GM12878 (cell line): Measurements from ENCODE around the gene F12. TPM values are rescaled to one million over a fixed set of nuclear protein-coding genes. Genes with fewer than 3 reads are reported as not detected.
A peak's percentile ranks its signal among the peaks of the same experiment; 100 is the strongest.

Experiments
- ATAC-seq: fragments of 200-7000 bp; cut with Tn5 transposase; 3 replicates; pipeline ENCODE4 v1.9.1; 2020; ENCODE audit warnings: mild to moderate bottlenecking, moderate library complexity
- BruUV-seq: library from RNA; stranded (reverse); fragments of 400-500 nt; replicated peaks from 2 replicates; lab custom pipeline; 2021; lab: Mats Ljungman, UMichigan
- CTCF ChIA-PET: fragments of 300-600 bp; sonication (Branson Sonifier 250); formaldehyde crosslinking; extraction: SDS; loops from one replicate; lab custom pipeline; 2021; ENCODE audit warnings: inconsistent platforms; lab: Yijun Ruan, JAX
- POLR2A ChIA-PET: fragments of 350-600 bp; formaldehyde crosslinking; extraction: SDS; loops from one replicate; lab custom pipeline; 2021; ENCODE audit warnings: inconsistent platforms; lab: Charles Lee
- RAD21 ChIA-PET: fragments of 300-600 bp; sonication (Branson Sonifier 250); formaldehyde crosslinking; loops from one replicate; lab custom pipeline; 2023; ENCODE audit warnings: antibody characterized with exemption; ENCODE audit not compliant: unreplicated experiment; lab: Charles Lee
- SMC1A ChIA-PET: fragments of 300-600 bp; sonication (Branson Sonifier 250); formaldehyde crosslinking; loops from one replicate; lab custom pipeline; 2023; ENCODE audit not compliant: unreplicated experiment, uncharacterized antibody; lab: Charles Lee
- DNase-seq: peaks from one replicate; pipeline ENCODE4 v3.0.0-alpha.2; 2011; ENCODE audit warnings: low read depth, low spot score
- FAIRE-seq: peaks from 3 replicates; lab custom pipeline; 2011; peaks lifted over from hg19 to GRCh38; lab: Jason Lieb, UNC
- H2AFZ ChIP-seq: 2 replicates; pipeline ENCODE4 v1.6.0; 2011; ENCODE audit warnings: low read depth, low read length, control low read depth; ENCODE audit not compliant: control insufficient read depth
- H3K27ac ChIP-seq: 2 replicates; pipeline ENCODE4 v1.5.1; 2011; ENCODE audit warnings: control low read depth; ENCODE audit not compliant: control insufficient read depth, insufficient read depth
- H3K27me3 ChIP-seq, 2 experiments: replicated peaks in 1 of 2; 2 replicates each; pipeline versions ENCODE4 v1.6.0 to v1.6.1; 2011; ENCODE audit warnings: low read length in 1 of 2; ENCODE audit not compliant: control insufficient read depth in 2 of 2, insufficient read depth in 2 of 2
- H3K36me3 ChIP-seq, 2 experiments: 2 replicates each; pipeline ENCODE4 v1.5.1; 2011; ENCODE audit warnings: low read length in 1 of 2; ENCODE audit not compliant: control insufficient read depth in 2 of 2, insufficient read depth in 2 of 2
- H3K4me1 ChIP-seq: 2 replicates; pipeline ENCODE4 v1.6.1; 2011; ENCODE audit warnings: mild to moderate bottlenecking, low read length, moderate library complexity, mixed read lengths; ENCODE audit not compliant: control insufficient read depth, insufficient read depth
- H3K4me2 ChIP-seq: 2 replicates; pipeline ENCODE4 v1.6.0; 2011; ENCODE audit warnings: control low read depth; ENCODE audit not compliant: control insufficient read depth, insufficient read depth
- H3K4me3 ChIP-seq: fragments of 200-600 bp; sonication (generic); 2 replicates; pipeline ENCODE4 v1.5.1; 2016
- H3K79me2 ChIP-seq: 2 replicates; pipeline ENCODE4 v1.6.0; 2011; ENCODE audit warnings: low read length; ENCODE audit not compliant: control insufficient read depth, insufficient read depth
- H3K9ac ChIP-seq: 2 replicates; pipeline ENCODE4 v1.8.0; 2011; ENCODE audit warnings: low read length, control low read depth, mixed read lengths; ENCODE audit not compliant: control insufficient read depth, insufficient read depth
- H3K9me3 ChIP-seq: replicated peaks from 3 replicates; pipeline ENCODE4 v1.5.1; 2011; ENCODE audit warnings: mild to moderate bottlenecking, low read length; ENCODE audit not compliant: control insufficient read depth, insufficient read depth
- H4K20me1 ChIP-seq: 2 replicates; pipeline ENCODE4 v1.6.0; 2011; ENCODE audit not compliant: control insufficient read depth, insufficient read depth
- BCL3 ChIP-seq: IDR thresholded peaks from 2 replicates; pipeline ENCODE4 v1.6.1; 2011; ENCODE audit warnings: borderline replicate concordance, low read depth, mild to moderate bottlenecking, moderate library complexity, low read length; ENCODE audit not compliant: insufficient read depth, poor library complexity, severe bottlenecking
- EED ChIP-seq: sonication (generic); IDR thresholded peaks from 2 replicates; pipeline ENCODE4 v1.6.1; 2016; ENCODE audit warnings: antibody characterized with exemption, low read depth
- EGR1 ChIP-seq, 2 experiments: IDR thresholded peaks; 1 replicate in 1 of 2; 2 replicates in 1 of 2; pipeline ENCODE4 v1.6.1; 2011 to 2012; ENCODE audit warnings: low read depth in 2 of 2, low read length in 2 of 2, borderline replicate concordance in 1 of 2, mild to moderate bottlenecking in 1 of 2, moderate library complexity in 1 of 2
- EP300 ChIP-seq, 2 experiments: fragments of 150-350 bp in 1 of 2; IDR thresholded peaks; 2 replicates each; pipeline ENCODE4 v1.6.1; 2011 to 2012; ENCODE audit warnings: low read depth in 2 of 2, low read length in 2 of 2, borderline replicate concordance in 1 of 2, improper control_type of control experiment in 1 of 2, inconsistent platforms in 1 of 2; ENCODE audit not compliant: control insufficient read depth in 1 of 2
- HDAC6 ChIP-seq: fragments of 200-600 bp; sonication (generic); IDR thresholded peaks from one replicate; pipeline ENCODE4 v1.8.0; 2017; ENCODE audit warnings: antibody characterized with exemption; ENCODE audit not compliant: unreplicated experiment
- IRF4 ChIP-seq: IDR thresholded peaks from 2 replicates; pipeline ENCODE4 v1.6.1; 2011; ENCODE audit warnings: low read depth, low read length
- MTA2 ChIP-seq: fragments of 450-650 bp; IDR thresholded peaks from 2 replicates; pipeline ENCODE4 v1.6.1; 2016; ENCODE audit warnings: low read depth, mild to moderate bottlenecking, moderate library complexity
- MYC ChIP-seq: IDR thresholded peaks from 2 replicates; pipeline ENCODE4 v1.6.1; 2011; ENCODE audit warnings: mild to moderate bottlenecking, low read length, moderate library complexity, inconsistent platforms; ENCODE audit not compliant: insufficient read depth, insufficient replicate concordance, insufficient read length, severe bottlenecking
- NBN ChIP-seq: fragments of 450-650 bp; IDR thresholded peaks from 2 replicates; pipeline ENCODE4 v1.6.1; 2016
- RAD51 ChIP-seq: fragments of 450-650 bp; IDR thresholded peaks from 2 replicates; pipeline ENCODE4 v1.6.1; 2016; ENCODE audit warnings: moderate library complexity, mild to moderate bottlenecking, inconsistent platforms
- SMARCA5 ChIP-seq: fragments of 450-650 bp; IDR thresholded peaks from 2 replicates; pipeline ENCODE4 v1.6.1; 2017; ENCODE audit warnings: mild to moderate bottlenecking
- TCF3 ChIP-seq: IDR thresholded peaks from 2 replicates; pipeline ENCODE4 v1.6.1; 2012; ENCODE audit warnings: low read depth, mild to moderate bottlenecking, low read length, borderline replicate concordance; ENCODE audit not compliant: insufficient read depth
- ZNF274 ChIP-seq: IDR thresholded peaks from one replicate; pipeline ENCODE4 v1.8.0; 2011; ENCODE audit not compliant: insufficient read length, insufficient read depth
- WGBS: methylation state at CpG from one replicate; pipeline ENCODE4 v1.1.6; 2016; ENCODE audit warnings: low lambda C conversion rate; ENCODE audit not compliant: insufficient replicate concordance, insufficient coverage; ENCODE audit errors: missing lambda C conversion rate; 5-methylcytosine and 5-hydroxymethylcytosine counted together
- in situ Hi-C: fragments of 300-500 bp; cut with MboI; formaldehyde crosslinking; loops from 9 replicates; pipeline ENCODE4 v1.14.3; 2018; ENCODE audit warnings: mixed read lengths
- intact Hi-C: fragments of 100-400 bp; cut with micrococcal nuclease; formaldehyde crosslinking; loops from one replicate; pipeline ENCODE4 v1.14.2; 2022; ENCODE audit not compliant: unreplicated experiment
- polyA plus RNA-seq, 11 experiments: library from polyadenylated mRNA; depleted of rRNA in 4 of 11; unstranded in 6 of 11; stranded (reverse) in 5 of 11; fragments of >200 nt; fragmentation: Nextera tagmentation in 4 of 11; fragmentation: Illumina TruSeq in 1 of 11; extraction: Ambion mirVana in 4 of 11; extraction: Trizol in 1 of 11; gene quantifications; 1 replicate in 1 of 11; 2 replicates in 10 of 11; pipeline versions ENCODE4 v1.2.1 to v1.2.3, GENCODE V29; 2011 to 2016; ENCODE audit warnings: inconsistent platforms in 2 of 11, missing spikeins in 2 of 11, low read depth in 1 of 11
- total RNA-seq, 4 experiments: library from RNA; depleted of rRNA in 3 of 4; stranded (reverse); fragments of >200 nt in 3 of 4; fragmentation: Illumina TruSeq in 1 of 4; extraction: Trizol in 1 of 4; gene quantifications; 2 replicates each; pipeline versions ENCODE4 v1.2.1 to v1.2.3, GENCODE V29; 2013 to 2021

Gene F12
- total and polyA plus RNA-seq, 10 of the 15 experiments (the other 5 are each of a cell fraction or from before 2014, with no cell fraction given) = 0.25 to 11.3 (median 5.5) TPM

- no peak for TF ChIP-seq MYC
- TF ChIP-seq NBN = no peak
- no peak for TF ChIP-seq EP300 (IDR thresholded peaks at IDR 0.05; ENCODE audit: borderline replicate concordance in 1 of 2, control insufficient read depth in 1 of 2, low read depth in 2 of 2, low read length in 2 of 2)
- TF ChIP-seq ZNF274 = no peak
Measured at GRCh38 chr5:177430140-177430951, 21.0 kb upstream of the F12 start (continued).

- Histone ChIP-seq H4K20me1 (no peaks in the 10 kb centered on the region), H3K9me3 (no peaks in the 10 kb centered on the region), H3K4me2 (peak overlapping the region; percentile 65), H3K4me3 (peak overlapping the region; percentile 83), H3K79me2 (peaks cover 58% of the 10 kb centered on the region), H3K36me3 (peaks cover 16 to 23% of the 10 kb centered on the region in 2 experiments; a peak in 3 of 4 replicates), H2AFZ (no peak overlapping the region), H3K27me3 (no peaks in the 10 kb centered on the region), H3K27ac (peak overlapping the region; percentile 94), H3K4me1 (peaks cover 56% of the 10 kb centered on the region), H3K9ac (peak overlapping the region; percentile 93)
- WGBS = 11% methylated on average over 6 of the region's 6 CpGs
- peak; percentile 72 for DNase-seq
- ATAC-seq = peak; percentile 23
- BruUV-seq = no TSS peak
- in situ Hi-C loops (no loop called here), intact Hi-C loops (loop anchor here (2.0 kb wide), 1 partner anchor 19 kb away; no protein-coding TSS in a partner anchor)
- POLR2A ChIA-PET = interaction anchor here (0.6 to 13.4 kb wide), 19 partner anchors 9 to 167 kb away, joined by 3 to 358 read pairs (median 4); partner anchors contain the start of genes DDX41, F12, PDLIM7 and PFN3
- SMC1A ChIA-PET = interaction anchor here (0.6 to 7.5 kb wide), 16 partner anchors 11 to 312 kb away, joined by 3 to 73 read pairs (median 4); partner anchors contain the start of genes PFN3 and PRR7
- CTCF ChIA-PET = interaction anchor here (0.6 to 13.2 kb wide), 14 partner anchors 15 to 392 kb away, joined by 3 to 188 read pairs (median 4); partner anchors contain the start of genes PFN3 and PRR7
- FAIRE-seq = peak; percentile 80
- RAD21 ChIA-PET = interaction anchor here (0.6 to 11.0 kb wide), 12 partner anchors 15 to 112 kb away, joined by 3 to 288 read pairs (median 5); partner anchors contain the start of genes DOK3, F12 and PRR7
- TF ChIP-seq EP300 (IDR thresholded peaks at IDR 0.05; ENCODE audit: borderline replicate concordance in 1 of 2, control insufficient read depth in 1 of 2, low read depth in 2 of 2, low read length in 2 of 2) (peak in 1 of 2 experiments; percentile 65; a peak in 2 of 4 replicates), BCL3 (peak; percentile 8), HDAC6 (no peak), EGR1 (IDR thresholded peaks at IDR 0.05; ENCODE audit: borderline replicate concordance in 1 of 2, low read depth in 2 of 2, low read length in 2 of 2) (peak in 1 of 2 experiments; percentile 80; a peak in 2 of 3 replicates), RAD51 (no peak), IRF4 (0 out of 2 replicates have a peak, but pooled peaks have one; percentile 40), SMARCA5 (peak; percentile 54; the same call in 1 of the 2 replicates), NBN (peak; percentile 80; the same call in 1 of the 2 replicates), TCF3 (0 out of 2 replicates have a peak, but pooled peaks have one; percentile 42), MTA2 (peak; percentile 64; the same call in 1 of the 2 replicates), EED (peak; percentile 45; the same call in 1 of the 2 replicates)
Measured at GRCh38 chr5:177429248-177430040, 20.1 kb upstream of the F12 start.
